GM12873 (cell line): ENCODE measurements around the gene MRPS10.

Source experiments
- CTCF ChIP-seq: IDR thresholded peaks from 2 replicates; pipeline ENCODE4 v1.5.1; 2012; ENCODE audit warnings: low read depth, mild to moderate bottlenecking, moderate library complexity, low read length, control low read depth; ENCODE audit not compliant: insufficient read depth; ENCODE audit errors: missing control alignments

Gene MRPS10

GRCh38 chr6:42222448-42222847, 4.8 kb upstream of the MRPS10 start:
- TF ChIP-seq CTCF: no peak

DNA sequence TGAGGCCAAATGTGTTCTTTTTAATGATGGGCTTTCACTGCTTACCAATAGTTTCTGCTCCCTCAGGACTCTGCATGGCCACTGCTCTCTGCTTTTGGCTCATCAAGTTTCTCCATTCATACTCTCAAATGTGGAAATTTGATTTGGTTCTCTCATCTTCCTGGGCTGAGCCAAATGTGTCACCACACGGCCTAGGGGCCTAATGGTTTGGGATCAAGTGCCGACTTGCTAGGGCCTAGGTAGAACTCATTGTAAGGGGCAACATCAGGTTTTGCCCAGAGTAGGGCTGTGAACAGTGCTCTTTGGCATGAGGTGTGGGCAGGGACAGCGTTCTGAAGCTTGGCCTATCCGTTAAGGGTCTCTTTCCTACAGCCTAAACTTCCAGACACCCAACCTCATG, 3.9 kb upstream of the MRPS10 start:
- TF ChIP-seq CTCF: no peak

GRCh38 chr6:42220807-42221206, 3.1 kb upstream of the MRPS10 start:
- TF ChIP-seq CTCF: no peak

DNA sequence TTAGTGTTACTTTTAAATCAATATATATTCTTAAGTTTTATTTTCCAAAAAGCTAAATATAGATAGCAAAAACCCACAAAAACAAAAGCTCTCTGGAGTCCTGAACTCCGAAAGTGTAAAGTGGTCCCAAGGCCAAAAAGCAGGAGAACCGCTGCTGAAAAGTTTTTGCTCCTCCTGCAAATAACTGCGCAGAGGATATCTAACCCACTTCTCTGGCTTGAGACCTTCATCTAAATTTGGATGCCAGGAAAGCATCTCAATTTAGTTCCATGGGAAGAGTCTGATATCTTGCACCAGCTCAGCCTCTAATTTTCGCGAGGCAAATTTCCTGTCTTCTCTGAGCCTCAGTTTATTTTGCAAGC, 523 bp downstream of the MRPS10 start:
- no peak for TF ChIP-seq CTCF

GRCh38 chr6:42212442-42212841, 5.2 kb downstream of the MRPS10 start:
- TF ChIP-seq CTCF: no peak

DNA sequence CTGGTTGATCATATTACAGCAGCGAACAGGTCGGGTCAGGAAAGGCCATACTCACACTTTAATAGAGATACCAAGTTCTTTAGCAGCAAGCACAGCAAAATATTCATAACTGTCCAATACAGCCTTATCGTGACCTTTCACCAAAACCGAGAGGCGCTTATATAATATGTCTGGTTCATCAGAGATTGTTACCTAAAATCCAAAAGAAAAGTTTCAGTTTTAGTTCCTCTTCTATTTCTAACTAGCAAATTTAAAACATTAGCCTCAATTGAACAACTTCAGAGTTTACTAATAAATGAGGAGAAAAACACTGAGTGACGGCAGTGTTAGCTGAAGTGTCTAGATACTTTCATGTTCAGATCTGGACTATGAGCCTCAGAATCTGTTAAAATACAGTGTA, 5.9 kb downstream of the MRPS10 start:
- TF ChIP-seq CTCF: no peak

DNA sequence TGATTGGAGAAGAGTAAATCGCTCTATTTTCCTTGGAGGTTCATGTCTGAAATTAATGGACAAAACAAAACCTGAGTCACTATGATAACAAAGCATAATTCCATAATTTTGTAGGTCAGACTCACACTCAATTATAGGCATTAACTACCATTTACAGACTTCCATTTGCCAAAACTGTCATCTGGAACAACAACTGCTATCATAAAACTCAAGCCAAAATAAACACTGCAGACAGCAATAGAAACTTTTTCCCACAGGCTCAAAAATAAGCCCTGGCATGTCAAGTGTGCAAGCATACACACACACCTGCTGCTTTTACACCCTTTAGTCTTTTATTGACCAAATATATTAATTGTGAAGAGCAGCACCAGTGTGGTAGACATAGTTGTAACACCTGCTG, 7.1 kb downstream of the MRPS10 start:
- TF ChIP-seq CTCF: no peak
